ENCODE results near the gene TENM3. TPM values are rescaled to one million over a fixed set of nuclear protein-coding genes. Genes with fewer than 3 reads are reported as not detected.
A peak's percentile ranks its signal among the peaks of the same experiment; 100 is the strongest.

Gene TENM3
- polyA plus RNA-seq, 1 of the 3 experiments (the other 2 are of a cell fraction), result 10.4 TPM

DNA sequence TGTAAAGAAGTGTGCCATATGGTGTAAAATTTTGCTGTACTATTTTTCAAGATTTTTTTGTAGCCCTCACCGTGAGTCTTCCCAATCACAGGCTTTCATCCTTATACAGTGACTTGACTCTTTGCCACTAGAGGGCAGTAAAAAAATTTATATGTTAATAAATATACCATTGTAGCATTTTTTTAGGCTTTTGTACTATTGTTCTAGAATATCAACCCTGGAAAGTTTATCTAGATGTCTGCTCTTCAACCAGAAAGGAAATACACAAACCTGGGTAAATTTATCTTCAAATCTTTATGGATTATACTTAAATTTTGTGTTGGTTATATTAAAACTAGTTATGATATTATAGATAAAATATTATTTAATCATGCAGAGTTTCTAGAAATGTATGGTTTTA lies 235.3 kb downstream of the TENM3 start:
- no peak overlapping the region for H3K4me2 ChIP-seq
- H3K27me3 ChIP-seq (ENCODE audit: insufficient read depth), result no peaks in the 10 kb centered on the region
- no peaks in the 10 kb centered on the region; a peak in 1 of 4 replicates for H3K4me1 ChIP-seq (ENCODE audit: control insufficient read depth in 1 of 2, insufficient read depth in 2 of 2, low read depth in 1 of 2, low read length in 1 of 2)
- ChIA-PET POLR2A (no interaction called here), CTCF (interaction anchor here (1.0 to 1.6 kb wide), 3 partner anchors 12 to 126 kb away, joined by 3 to 4 read pairs (median 3); no protein-coding TSS in a partner anchor)
- no peak overlapping the region for H3K27ac ChIP-seq (ENCODE audit: low read depth in 2 of 2, low read length in 1 of 2)
- H3K79me2 ChIP-seq (ENCODE audit: insufficient read depth), result 0 out of 2 replicates have a peak, but pooled peaks cover 2% of the 10 kb centered on the region
- H3K9me2 ChIP-seq, result 0 out of 2 replicates have a peak, but pooled peaks cover 4% of the 10 kb centered on the region
- peak; percentile 51 for DNase-seq
- 30% methylated on average over 1 of the region's 1 CpG for WGBS (ENCODE audit: low lambda C conversion rate)
- H2AFZ ChIP-seq (ENCODE audit: low read depth), result no peak overlapping the region
- H3F3A ChIP-seq (replicated peaks; ENCODE audit: insufficient read depth), result no peaks in the 10 kb centered on the region
- H3K36me3 ChIP-seq (replicated peaks in 1 of 2; ENCODE audit: control insufficient read depth in 1 of 2, insufficient read depth in 2 of 2, low read length in 1 of 2), result no peaks in the 10 kb centered on the region
- TF ChIP-seq RAD21 (IDR thresholded peaks at IDR 0.05; ENCODE audit: low read length) (peak; percentile 70), SIN3A (IDR thresholded peaks at IDR 0.05; ENCODE audit: borderline replicate concordance, low read depth, low read length) (no peak), ZBTB33 (IDR thresholded peaks at IDR 0.05; ENCODE audit: borderline replicate concordance, low read depth) (no peak), NFIC (IDR thresholded peaks at IDR 0.05; ENCODE audit: borderline replicate concordance) (no peak), FOSL2 (IDR thresholded peaks at IDR 0.05; ENCODE audit: borderline replicate concordance, low read depth) (no peak), JUND (IDR thresholded peaks at IDR 0.05) (no peak; the same call in 1 of the 2 replicates), PBX3 (IDR thresholded peaks at IDR 0.05) (no peak), IRF3 (IDR thresholded peaks at IDR 0.05; ENCODE audit: low read depth, low read length) (no peak), MEF2A (IDR thresholded peaks at IDR 0.05; ENCODE audit: borderline replicate concordance, low read depth) (no peak), YY1 (IDR thresholded peaks at IDR 0.05; ENCODE audit: low read depth) (no peak), GABPA (IDR thresholded peaks at IDR 0.05; ENCODE audit: low read depth) (no peak), SMC3 (IDR thresholded peaks at IDR 0.05; ENCODE audit: low read depth, low read length) (peak; percentile 47), GATA2 (CRISPR knock-in tag; IDR thresholded peaks at IDR 0.05) (no peak), TEAD4 (IDR thresholded peaks at IDR 0.05; ENCODE audit: borderline replicate concordance, insufficient read depth) (no peak), FOXM1 (IDR thresholded peaks at IDR 0.05; ENCODE audit: low read depth) (no peak), MXI1 (IDR thresholded peaks at IDR 0.05; ENCODE audit: low read depth, low read length) (no peak), EZH2phosphoT487 (IDR thresholded peaks at IDR 0.05; ENCODE audit: borderline replicate concordance, low read depth) (no peak), ELF1 (IDR thresholded peaks at IDR 0.05) (no peak), RXRA (IDR thresholded peaks at IDR 0.05; ENCODE audit: borderline replicate concordance, low read depth) (no peak), FOXJ3 (CRISPR knock-in tag; IDR thresholded peaks at IDR 0.05) (no peak)
- TF ChIP-seq, protein P1, sequence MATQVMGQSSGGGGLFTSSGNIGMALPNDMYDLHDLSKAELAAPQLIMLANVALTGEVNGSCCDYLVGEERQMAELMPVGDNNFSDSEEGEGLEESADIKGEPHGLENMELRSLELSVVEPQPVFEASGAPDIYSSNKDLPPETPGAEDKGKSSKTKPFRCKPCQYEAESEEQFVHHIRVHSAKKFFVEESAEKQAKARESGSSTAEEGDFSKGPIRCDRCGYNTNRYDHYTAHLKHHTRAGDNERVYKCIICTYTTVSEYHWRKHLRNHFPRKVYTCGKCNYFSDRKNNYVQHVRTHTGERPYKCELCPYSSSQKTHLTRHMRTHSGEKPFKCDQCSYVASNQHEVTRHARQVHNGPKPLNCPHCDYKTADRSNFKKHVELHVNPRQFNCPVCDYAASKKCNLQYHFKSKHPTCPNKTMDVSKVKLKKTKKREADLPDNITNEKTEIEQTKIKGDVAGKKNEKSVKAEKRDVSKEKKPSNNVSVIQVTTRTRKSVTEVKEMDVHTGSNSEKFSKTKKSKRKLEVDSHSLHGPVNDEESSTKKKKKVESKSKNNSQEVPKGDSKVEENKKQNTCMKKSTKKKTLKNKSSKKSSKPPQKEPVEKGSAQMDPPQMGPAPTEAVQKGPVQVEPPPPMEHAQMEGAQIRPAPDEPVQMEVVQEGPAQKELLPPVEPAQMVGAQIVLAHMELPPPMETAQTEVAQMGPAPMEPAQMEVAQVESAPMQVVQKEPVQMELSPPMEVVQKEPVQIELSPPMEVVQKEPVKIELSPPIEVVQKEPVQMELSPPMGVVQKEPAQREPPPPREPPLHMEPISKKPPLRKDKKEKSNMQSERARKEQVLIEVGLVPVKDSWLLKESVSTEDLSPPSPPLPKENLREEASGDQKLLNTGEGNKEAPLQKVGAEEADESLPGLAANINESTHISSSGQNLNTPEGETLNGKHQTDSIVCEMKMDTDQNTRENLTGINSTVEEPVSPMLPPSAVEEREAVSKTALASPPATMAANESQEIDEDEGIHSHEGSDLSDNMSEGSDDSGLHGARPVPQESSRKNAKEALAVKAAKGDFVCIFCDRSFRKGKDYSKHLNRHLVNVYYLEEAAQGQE (IDR thresholded peaks at IDR 0.05; ENCODE audit: low read depth, low read length), result no peak
- TF ChIP-seq, protein P2, sequence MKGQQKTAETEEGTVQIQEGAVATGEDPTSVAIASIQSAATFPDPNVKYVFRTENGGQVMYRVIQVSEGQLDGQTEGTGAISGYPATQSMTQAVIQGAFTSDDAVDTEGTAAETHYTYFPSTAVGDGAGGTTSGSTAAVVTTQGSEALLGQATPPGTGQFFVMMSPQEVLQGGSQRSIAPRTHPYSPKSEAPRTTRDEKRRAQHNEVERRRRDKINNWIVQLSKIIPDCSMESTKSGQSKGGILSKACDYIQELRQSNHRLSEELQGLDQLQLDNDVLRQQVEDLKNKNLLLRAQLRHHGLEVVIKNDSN (IDR thresholded peaks at IDR 0.05; ENCODE audit: borderline replicate concordance, low read depth), result no peak
- TF ChIP-seq, protein P3, sequence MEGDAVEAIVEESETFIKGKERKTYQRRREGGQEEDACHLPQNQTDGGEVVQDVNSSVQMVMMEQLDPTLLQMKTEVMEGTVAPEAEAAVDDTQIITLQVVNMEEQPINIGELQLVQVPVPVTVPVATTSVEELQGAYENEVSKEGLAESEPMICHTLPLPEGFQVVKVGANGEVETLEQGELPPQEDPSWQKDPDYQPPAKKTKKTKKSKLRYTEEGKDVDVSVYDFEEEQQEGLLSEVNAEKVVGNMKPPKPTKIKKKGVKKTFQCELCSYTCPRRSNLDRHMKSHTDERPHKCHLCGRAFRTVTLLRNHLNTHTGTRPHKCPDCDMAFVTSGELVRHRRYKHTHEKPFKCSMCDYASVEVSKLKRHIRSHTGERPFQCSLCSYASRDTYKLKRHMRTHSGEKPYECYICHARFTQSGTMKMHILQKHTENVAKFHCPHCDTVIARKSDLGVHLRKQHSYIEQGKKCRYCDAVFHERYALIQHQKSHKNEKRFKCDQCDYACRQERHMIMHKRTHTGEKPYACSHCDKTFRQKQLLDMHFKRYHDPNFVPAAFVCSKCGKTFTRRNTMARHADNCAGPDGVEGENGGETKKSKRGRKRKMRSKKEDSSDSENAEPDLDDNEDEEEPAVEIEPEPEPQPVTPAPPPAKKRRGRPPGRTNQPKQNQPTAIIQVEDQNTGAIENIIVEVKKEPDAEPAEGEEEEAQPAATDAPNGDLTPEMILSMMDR (IDR thresholded peaks at IDR 0.05), result peak; percentile 79
- H3K4me3 ChIP-seq (ENCODE audit: low read depth in 2 of 2, low read length in 1 of 2), result no peak overlapping the region
- no peaks in the 10 kb centered on the region for H3K9me3 ChIP-seq
- H3K9ac ChIP-seq, result no peak overlapping the region
- H4K20me1 ChIP-seq (ENCODE audit: insufficient read depth), result no peaks in the 10 kb centered on the region
